Right ventricle myocardium inferior (tissue), 1 donor: ENCODE results near the gene C16orf92. TPM values are rescaled to one million over a fixed set of nuclear protein-coding genes. Genes with fewer than 3 reads are reported as not detected.

ENCODE experiments used
- ATAC-seq: fragments of 200-7000 bp; cut with Tn5 transposase; one replicate; pipeline ENCODE4 v1.9.1; 2020; ENCODE audit warnings: mild to moderate bottlenecking, moderate library complexity
- DNase-seq: peaks from one replicate; pipeline ENCODE4 v3.0.0; 2021; ENCODE audit errors: missing footprints
- intact Hi-C: fragments of 100-400 bp; cut with DNase I; formaldehyde crosslinking; loops from one replicate; pipeline ENCODE4 v1.11.0; 2022
- total RNA-seq: library from RNA; stranded (reverse); fragmentation: NEBNext Ultra II Directional; extraction: Animal tissue kit (Norgen Biotek cat#: 25700); gene quantifications from one replicate; pipeline ENCODE4 v1.2.1, GENCODE V29; 2021
- donor health status: DM: no; HTN: yes; CAD: no; lungs with severe emphysema.

Gene C16orf92
- total RNA-seq, 1 donor from 2014 or later, result not detected

DNA sequence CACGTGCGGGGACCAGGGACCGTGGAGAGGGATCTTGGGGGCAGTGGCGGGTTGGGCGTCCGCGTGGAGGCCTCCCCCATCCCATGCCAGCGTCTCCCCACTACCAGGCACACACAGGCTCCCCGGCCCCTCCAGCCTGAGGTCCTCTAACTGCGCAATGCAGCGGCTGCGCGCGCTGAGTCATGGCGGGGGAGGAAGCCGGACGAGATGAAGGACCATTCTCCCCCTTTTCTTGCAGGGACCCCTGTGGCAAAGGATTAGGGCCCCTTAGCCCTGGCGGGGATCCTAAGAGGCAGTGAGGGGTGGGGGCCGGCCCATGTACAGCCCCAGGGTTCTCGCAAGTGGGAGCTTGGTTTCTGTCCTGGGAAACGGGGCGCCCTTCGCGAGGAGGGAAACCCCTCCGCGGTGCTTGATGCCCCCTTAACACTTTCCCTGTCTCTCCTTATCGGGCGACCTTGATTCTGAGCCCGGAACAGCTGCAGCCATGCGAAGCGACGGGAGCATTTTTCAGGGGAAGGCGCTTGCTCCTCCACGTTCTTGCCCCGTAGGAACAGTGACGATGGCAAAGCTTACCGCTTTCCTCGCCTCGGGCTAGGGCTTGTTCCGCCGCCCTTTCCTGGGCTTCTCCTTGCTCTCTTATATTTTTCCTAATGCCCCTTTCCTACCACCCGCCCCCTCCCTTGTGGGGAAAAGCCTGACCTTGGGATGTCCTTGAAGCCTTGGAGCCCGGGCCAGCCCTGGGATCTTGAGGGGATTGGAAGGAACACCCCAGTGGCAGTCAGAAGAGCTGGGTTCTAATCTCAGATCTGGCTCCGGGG, 43.2 kb downstream of the C16orf92 start:
- intact Hi-C loops, result loop anchor here (2.0 to 5.0 kb wide), 2 partner anchors 57 to 259 kb away; partner anchors contain the start of genes MAPK3 and MAZ
- DNase-seq (peak; percentile 86), ATAC-seq (peak; percentile 0)

DNA sequence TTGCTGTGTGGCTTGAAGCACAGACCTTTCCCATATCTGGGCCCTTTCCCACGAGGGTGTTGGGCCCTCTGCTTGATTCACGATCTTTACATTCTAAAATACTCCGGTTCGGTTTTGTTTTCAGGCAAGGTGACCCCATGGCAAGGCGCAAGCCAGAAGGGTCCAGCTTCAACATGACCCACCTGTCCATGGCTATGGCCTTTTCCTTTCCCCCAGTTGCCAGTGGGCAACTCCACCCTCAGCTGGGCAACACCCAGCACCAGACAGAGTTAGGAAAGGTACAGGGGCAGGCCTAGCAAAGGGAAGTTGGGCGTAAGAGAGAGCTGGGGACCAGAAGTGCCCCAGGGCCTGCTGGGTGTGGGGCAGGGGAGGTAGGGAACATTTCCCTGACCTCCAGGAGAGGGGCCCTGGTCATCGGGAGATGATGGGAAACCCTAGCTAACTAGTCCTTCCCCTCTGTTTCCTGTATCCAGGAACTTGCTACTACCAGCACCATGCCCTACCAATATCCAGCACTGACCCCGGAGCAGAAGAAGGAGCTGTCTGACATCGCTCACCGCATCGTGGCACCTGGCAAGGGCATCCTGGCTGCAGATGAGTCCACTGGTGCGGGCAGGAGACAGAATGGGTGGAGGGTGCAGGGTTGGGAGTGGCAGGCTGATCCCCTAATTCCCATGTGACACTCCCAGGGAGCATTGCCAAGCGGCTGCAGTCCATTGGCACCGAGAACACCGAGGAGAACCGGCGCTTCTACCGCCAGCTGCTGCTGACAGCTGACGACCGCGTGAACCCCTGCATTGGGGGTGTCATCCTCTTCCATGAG, 44.0 kb downstream of the C16orf92 start:
- intact Hi-C loops, result loop anchor here (5.0 kb wide), 1 partner anchor 260 kb away; the partner anchor contains the start of gene MAZ
- ATAC-seq, result no peak
- DNase-seq, result no peak

DNA sequence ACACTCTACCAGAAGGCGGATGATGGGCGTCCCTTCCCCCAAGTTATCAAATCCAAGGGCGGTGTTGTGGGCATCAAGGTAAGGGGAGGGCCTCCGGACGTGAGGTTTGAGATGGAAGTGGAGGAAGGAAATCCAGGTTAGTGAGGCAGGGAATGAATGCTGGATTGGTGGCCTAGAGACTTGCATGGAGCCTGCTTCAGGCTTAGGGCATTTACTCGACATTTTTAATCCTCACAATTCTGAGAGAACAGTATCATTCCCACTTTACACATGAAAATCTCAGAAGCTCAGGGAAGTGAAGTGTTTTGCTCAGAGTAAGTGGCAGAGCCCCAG, 44.6 kb downstream of the C16orf92 start:
- ATAC-seq (no peak), DNase-seq (no peak)
- intact Hi-C loops, result loop anchor here (5.0 kb wide), 1 partner anchor 260 kb away; the partner anchor contains the start of gene MAZ

DNA sequence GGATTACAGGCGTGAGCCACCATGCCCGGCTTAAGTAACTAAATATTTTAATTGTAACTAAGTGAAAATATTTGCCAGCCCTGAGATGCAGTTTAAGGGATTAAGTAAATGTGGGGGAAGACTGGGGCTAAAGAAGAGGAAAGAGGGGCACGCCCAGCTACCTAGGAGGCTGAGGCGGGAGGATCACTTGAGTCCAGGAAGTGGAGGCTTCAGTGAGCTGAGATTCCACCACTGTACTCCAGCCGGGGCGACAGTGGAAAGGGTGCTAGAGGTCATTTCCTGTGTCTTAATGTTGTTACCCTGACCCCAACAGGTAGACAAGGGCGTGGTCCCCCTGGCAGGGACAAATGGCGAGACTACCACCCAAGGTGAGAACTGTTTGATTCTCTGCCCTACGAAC, 45.3 kb downstream of the C16orf92 start:
- ATAC-seq (no peak), DNase-seq (no peak)
- intact Hi-C loops, result loop anchor here (5.0 kb wide), 1 partner anchor 261 kb away; the partner anchor contains the start of gene MAZ

DNA sequence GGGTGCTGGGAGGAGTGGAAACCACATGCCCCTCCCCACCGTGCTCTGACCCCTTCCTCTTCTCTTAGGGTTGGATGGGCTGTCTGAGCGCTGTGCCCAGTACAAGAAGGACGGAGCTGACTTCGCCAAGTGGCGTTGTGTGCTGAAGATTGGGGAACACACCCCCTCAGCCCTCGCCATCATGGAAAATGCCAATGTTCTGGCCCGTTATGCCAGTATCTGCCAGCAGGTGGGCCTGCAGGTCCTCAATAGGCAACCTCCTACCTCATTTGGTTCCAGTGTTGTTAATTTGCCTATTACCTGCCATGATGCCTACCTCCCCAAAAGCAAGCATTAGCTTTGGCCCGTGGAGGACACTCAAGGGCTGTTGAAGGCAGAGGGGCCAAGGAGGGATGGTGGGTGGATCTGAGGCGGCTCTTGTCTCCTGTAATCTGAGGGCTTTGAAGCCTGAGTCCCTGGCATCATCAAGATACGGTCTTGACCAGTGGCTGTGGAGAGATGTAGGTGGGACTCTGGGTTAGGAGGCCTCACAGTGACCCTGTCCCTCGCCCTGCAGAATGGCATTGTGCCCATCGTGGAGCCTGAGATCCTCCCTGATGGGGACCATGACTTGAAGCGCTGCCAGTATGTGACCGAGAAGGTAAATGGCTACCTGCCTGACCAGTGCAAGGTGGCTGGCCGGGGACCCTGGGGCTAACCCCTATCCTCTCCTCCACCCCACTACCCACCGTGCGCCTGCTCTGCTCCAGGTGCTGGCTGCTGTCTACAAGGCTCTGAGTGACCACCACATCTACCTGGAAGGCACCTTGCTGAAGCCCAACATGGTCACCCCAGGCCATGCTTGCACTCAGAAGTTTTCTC, 46.0 kb downstream of the C16orf92 start:
- DNase-seq (no peak), ATAC-seq (no peak)
- intact Hi-C loops, result loop anchor here (5.0 kb wide), 1 partner anchor 262 kb away; the partner anchor contains the start of gene MAZ

DNA sequence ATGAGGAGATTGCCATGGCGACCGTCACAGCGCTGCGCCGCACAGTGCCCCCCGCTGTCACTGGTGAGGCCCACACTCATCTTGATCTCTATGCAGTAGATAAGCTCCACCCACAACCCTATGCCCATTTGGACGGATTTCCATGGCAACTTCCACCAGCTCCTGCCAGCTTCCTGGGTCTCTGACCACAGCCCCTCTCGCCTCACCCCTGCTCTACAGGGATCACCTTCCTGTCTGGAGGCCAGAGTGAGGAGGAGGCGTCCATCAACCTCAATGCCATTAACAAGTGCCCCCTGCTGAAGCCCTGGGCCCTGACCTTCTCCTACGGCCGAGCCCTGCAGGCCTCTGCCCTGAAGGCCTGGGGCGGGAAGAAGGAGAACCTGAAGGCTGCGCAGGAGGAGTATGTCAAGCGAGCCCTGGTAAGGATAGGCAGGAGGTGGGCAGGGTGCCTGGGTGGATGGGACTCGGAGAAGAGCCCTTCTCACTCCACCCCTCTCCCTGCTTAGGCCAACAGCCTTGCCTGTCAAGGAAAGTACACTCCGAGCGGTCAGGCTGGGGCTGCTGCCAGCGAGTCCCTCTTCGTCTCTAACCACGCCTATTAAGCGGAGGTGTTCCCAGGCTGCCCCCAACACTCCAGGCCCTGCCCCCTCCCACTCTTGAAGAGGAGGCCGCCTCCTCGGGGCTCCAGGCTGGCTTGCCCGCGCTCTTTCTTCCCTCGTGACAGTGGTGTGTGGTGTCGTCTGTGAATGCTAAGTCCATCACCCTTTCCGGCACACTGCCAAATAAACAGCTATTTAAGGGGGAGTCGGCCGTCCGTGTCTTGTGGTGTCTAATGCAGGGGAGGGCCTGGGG, 46.8 kb downstream of the C16orf92 start:
- no peak for DNase-seq

DNA sequence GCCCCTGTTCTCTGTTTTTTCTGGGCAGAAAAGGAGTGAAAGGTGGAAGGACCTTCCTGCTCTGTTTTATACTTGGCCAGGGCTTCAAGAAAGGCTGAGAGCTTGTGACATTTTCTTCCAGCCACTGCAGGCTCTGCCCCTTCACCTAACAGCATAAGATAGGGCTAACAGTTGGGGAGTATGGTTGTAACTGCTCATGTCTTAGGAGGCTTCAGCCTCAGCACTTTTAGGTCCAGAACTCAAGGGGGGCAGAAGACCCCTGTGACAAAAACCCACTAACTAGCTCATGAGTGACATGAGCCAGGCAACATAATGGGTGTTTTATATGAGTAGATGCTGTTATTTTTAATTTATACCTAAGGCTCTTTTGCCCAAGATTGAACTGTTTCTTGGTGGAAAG, 47.5 kb downstream of the C16orf92 start:
- ATAC-seq (no peak), DNase-seq (no peak)
- intact Hi-C loops, result no loop called here

More for the DNA sequence above, 46.8 kb downstream of the C16orf92 start:
- no peak for ATAC-seq
- intact Hi-C loops, result loop anchor here (5.0 kb wide), 1 partner anchor 263 kb away; the partner anchor contains the start of gene MAZ

Other genes starting within 250 kb of the C16orf92 start
- gene ZG16, start 244.9 kb upstream of the C16orf92 start, total RNA-seq, result not detected
- 53.3 TPM for gene KIF22, start 232.4 kb upstream of the C16orf92 start, total RNA-seq
- gene MAZ, start 216.7 kb upstream of the C16orf92 start, total RNA-seq, result 92.0 TPM
- 3.2 TPM for gene PRRT2, start 211.0 kb upstream of the C16orf92 start, total RNA-seq
- gene PAGR1, start 207.0 kb upstream of the C16orf92 start, total RNA-seq, result 15.6 TPM
- gene MVP, start 202.7 kb upstream of the C16orf92 start, total RNA-seq, result 51.5 TPM
- 65.8 TPM for gene CDIPT, start 160.0 kb upstream of the C16orf92 start, total RNA-seq
- gene SEZ6L2, start 123.6 kb upstream of the C16orf92 start, total RNA-seq, result 0.43 TPM
- 0.19 TPM for gene ASPHD1, start 122.7 kb upstream of the C16orf92 start, total RNA-seq
- 8.0 TPM for gene KCTD13, start 97.0 kb upstream of the C16orf92 start, total RNA-seq
- 74.4 TPM for gene TMEM219, start 61.1 kb upstream of the C16orf92 start, total RNA-seq
- 32.7 TPM for gene TAOK2, start 49.3 kb upstream of the C16orf92 start, total RNA-seq
- gene HIRIP3, start 27.6 kb upstream of the C16orf92 start, total RNA-seq, result 20.2 TPM
- gene INO80E, start 27.0 kb upstream of the C16orf92 start, total RNA-seq, result 32.4 TPM
- gene DOC2A, start 12.2 kb upstream of the C16orf92 start, total RNA-seq, result 0.35 TPM
- not detected for gene TLCD3B, start 8.1 kb downstream of the C16orf92 start, total RNA-seq
- gene ALDOA, start 42.6 kb downstream of the C16orf92 start, total RNA-seq, result 4,126 TPM
- 37.8 TPM for gene PPP4C, start 52.8 kb downstream of the C16orf92 start, total RNA-seq
- 0.51 TPM for gene TBX6, start 68.7 kb downstream of the C16orf92 start, total RNA-seq
- gene YPEL3, start 73.0 kb downstream of the C16orf92 start, total RNA-seq, result 61.5 TPM
- 2.2 TPM for gene GDPD3, start 90.3 kb downstream of the C16orf92 start, total RNA-seq
- 46.0 TPM for gene MAPK3, start 100.0 kb downstream of the C16orf92 start, total RNA-seq
- gene CORO1A, start 160.4 kb downstream of the C16orf92 start, total RNA-seq, result 15.8 TPM
- 49.7 TPM for gene BOLA2B, start 170.5 kb downstream of the C16orf92 start, total RNA-seq
- 7.4 TPM for gene SLX1A, start 170.7 kb downstream of the C16orf92 start, total RNA-seq
- gene SULT1A3, start 176.1 kb downstream of the C16orf92 start, total RNA-seq, result 10.3 TPM
- 4.5 TPM for gene NPIPB13, start 225.3 kb downstream of the C16orf92 start, total RNA-seq